GM20431 (cell line): ENCODE data around the gene LTB.
"Not testable (repeated sequence)": the region's sequence is repeated elsewhere in the genome, so short reads cannot be mapped to it uniquely, and the experiment has no call there.

ENCODE experiments used
- in situ Hi-C: fragments of 300-500 bp; cut with MseI, MboI; formaldehyde crosslinking; loops from one replicate; pipeline ENCODE4 v1.15.0; 2020; ENCODE audit warnings: low sequenced_read_pairs; ENCODE audit not compliant: unreplicated experiment

LTB gene

DNA sequence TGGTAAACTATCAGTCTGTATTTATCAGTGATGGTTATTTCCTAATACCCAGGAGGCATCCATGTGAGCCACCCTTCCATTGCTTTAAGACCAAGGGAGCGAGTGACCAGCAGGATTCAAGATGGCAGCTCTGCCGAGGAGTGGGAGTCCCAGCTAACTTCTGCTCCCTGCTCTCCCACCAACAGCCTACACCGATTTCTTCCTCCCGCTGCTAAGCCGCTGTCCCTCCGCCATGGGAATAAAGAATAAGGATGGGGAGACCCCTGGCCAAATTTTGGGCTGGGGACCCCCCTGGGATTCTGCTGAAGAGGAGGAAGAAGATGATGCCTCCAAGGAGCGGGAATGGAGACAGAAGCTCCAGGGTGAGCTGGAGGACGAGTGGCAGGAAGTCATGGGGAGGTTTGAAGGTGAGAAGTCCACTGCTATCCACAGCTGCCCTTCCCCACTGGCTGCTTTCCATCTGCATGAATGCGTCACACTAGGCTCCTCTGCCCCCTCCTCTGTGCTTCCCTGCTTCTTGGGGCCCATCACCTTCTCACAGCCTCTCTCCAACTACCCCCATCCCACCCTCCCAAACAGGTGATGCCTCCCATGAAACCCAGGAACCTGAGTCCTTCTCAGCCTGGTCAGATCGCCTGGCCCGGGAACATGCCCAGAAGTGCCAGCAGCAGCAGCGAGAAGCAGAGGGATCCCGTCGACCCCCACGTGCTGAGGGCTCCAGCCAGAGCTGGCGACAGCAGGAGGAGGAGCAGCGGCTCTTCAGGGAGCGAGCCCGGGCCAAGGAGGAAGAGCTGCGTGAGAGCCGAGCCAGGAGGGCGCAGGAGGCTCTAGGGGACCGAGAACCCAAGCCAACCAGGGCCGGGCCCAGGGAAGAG, 24.5 kb downstream of the LTB start:
- in situ Hi-C loops, result no loop called here

DNA sequence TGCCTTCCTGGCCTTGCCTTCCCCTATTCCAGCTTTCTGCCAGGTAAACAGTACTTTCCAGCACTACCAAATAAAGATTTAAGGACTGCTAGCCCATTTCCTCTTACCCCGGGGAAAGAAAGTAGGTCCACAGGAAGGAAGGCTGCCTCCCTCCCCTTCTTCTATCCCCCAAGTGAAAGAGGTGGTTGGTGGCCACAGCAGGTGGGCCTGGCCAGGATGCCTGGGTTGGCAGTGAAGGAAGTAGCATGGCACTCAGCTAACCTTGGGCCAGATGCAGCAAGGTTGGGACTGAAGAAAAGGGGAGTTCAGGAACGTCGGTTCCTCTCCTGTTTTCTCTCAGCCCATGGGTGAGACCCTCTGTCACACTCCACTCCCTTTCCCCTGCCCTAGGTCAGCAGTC, 25.9 kb downstream of the LTB start:
- in situ Hi-C loops, result no loop called here

DNA sequence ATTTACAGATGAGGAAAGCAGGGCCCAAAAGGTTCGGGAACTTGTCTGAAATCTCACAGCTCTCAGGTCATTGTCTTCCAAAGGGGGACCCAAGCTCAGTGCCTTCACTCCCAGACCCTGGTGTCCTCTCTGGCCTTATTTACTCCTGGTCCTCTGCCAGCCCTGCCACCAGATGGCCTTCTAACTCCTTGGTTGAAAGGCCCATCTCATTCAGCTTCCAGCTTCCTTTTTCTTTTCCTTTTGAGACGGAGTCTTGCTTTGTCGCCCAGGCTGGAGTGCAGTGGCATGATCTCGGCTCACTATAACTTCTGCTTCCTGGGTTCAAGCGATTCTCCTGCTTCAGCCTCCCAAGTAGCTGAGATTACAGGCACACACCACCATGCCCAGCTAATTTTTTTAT, 30.9 kb downstream of the LTB start:
- in situ Hi-C loops, result not testable (repeated sequence)

DNA sequence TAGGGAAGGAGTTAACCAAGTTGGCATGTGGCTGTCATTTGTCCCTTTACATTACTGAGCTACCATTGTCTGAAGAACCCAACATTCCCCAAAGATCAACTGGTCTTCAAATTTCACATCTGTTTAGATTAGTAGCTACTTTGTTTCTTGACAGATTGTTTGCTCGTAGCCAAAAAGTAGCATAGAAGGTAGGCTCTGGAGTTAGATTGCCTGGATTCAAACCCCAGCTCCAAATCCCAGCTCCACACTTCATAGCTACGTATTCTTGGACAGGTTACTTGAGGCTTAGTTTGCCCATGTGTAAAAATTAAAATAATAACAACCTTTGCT, 33.7 kb downstream of the LTB start:
- in situ Hi-C loops, result loop anchor here (5.0 kb wide), 1 partner anchor 54 kb away; no protein-coding TSS in a partner anchor

DNA sequence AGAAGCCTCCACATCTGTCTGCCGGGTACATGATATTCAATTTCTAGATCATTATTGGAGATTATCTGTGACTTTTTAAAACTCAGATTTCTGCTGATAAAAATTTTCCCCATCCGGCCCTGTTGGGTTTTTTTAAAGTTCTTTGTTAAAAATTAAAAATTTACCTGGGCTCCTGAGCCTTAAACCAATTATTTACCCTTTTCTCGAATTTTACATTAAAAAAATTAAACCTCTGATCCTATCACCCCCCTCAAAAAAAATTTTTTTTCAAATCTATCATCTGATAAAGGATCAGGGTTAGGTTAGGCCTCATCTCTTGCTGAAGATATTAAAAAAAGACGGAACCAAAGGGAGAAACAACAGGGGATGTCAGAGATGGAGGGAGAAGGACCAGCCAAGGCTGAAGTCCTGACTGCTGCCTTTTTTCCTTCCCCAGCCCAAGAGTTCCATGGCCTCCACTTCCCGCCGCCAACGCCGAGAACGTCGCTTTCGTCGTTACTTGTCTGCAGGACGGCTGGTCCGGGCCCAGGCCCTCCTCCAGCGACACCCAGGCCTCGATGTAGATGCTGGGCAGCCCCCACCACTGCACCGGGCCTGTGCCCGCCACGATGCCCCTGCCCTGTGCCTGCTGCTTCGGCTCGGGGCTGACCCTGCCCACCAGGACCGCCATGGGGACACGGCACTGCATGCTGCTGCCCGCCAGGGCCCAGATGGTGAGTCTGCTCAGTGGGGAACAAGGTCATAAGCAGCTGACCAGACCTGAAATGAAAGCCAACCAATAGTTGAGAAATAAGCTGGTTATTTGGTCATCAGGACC, 34.3 kb downstream of the LTB start:
- in situ Hi-C loops, result loop anchor here (5.0 kb wide), 1 partner anchor 54 kb away; no protein-coding TSS in a partner anchor

DNA sequence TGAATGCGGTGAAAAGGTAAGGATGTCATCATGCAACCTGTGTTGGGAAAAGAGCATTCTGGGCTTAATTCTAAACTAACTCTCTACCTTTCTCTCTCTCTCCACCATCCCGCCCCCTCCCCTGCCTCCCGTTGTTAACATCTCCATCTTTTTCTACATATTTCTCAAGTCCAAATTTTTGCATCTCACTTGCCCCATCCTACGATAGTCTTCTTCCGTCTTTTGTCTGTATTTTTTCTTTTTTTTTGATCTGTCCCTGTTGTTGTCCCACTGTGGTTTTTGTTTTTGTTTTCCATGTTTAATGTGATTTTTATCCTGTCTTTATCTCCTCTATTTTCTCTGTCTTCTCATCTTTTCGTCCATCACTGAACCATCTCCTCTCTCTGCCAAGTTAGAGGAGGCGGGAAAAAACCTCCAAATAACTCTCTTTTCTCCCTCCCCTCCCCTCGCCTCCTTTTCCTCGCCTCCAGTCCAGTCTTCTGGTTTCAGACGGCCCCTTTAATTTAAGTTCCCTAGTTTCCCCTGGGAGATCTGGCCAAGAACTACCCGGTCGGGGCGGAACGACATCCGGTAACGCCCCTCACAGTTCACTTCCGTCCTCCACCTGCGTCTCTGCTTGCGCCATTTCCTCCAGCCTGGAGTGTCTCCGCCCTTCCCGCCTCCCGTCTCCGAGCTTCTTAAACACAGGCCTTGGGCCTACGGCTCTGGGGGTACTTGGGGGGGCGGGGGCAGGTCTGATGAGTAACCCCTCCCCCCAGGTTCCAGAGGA, 35.1 kb downstream of the LTB start, which contains the start of gene NFKBIL1:
Gene NFKBIL1, plus strand, starts transcription at position 651 of the 769 bp plus-strand sequence. Its CDS starts 87 bp downstream, at position 738.
- in situ Hi-C loops, result loop anchor here (5.0 kb wide), 1 partner anchor 55 kb away; no protein-coding TSS in a partner anchor

DNA sequence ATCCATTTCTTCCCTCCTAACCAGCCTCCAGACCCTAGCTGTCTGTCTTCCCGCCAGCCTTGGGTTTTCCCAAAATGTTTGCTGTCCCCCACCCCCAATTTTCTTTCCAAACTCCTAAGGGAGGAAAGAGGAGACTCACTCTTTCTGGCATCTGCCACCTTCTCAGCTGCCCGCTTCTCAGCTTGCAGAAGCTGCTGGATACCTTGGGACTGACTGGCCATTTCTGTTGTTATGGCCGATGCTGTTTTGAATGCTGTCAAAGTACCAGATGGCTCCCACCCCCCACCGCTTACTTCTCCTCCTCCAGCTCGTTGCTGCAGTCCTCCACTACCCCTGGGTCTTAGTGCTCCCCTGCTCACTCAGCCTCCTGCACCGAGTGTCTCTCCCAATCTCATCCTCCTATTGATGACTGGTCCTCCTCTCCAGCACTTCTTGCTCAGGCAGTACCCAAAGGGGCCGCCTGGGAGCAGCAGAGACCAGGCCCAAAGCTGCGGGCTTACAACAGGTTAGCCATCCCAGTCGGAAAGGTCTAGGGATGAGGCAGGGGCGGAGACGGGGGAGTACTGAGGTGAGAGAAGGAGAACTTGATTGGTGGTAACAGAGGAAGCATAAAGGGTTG, 35.8 kb downstream of the LTB start, which contains the start of gene ATP6V1G2:
Gene ATP6V1G2, minus strand, starts transcription at position 270 of the 619 bp plus-strand sequence. Its CDS starts 49 bp downstream, at position 221.
- in situ Hi-C loops, result loop anchor here (5.0 kb wide), 1 partner anchor 56 kb away; no protein-coding TSS in a partner anchor

DNA sequence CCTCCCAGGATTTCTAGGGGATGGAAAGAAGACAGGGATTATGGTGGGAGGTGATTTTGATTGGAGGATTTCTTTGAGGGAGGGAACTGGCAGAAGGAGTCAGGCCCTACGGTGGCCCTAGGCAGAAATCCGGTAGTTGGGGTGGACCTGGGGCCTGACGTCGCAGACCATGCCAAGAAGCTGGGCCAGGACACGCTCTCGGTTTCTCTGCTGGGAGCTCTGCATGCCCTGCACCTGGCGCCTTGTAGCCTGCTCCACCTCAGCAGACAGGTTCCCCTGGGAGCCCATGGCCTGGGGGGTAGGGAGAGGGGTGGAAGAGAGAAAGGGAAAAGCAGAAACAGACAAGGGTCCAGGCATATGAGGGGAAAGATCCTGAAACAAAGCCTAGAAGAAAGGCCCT, 36.9 kb downstream of the LTB start:
- in situ Hi-C loops, result loop anchor here (5.0 kb wide), 1 partner anchor 57 kb away; no protein-coding TSS in a partner anchor

DNA sequence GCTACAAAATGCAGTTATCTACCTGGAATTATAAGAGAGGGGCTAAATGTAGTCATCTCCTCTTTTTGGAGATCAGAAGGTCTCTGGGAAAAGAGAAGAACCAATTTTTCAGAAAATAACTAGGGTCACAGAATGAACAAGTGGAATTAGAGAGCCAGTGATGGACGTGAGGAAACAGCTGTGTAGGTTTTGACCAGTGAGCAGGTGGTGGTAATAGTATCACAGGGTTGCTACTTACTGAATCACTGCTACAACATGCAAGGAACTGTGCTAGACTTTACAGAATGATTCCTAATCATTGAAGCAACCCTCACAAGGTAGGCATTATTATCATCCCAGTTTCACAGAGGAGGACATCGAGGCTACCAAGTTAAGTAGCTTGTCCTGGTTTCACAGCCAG, 37.5 kb downstream of the LTB start:
- in situ Hi-C loops, result loop anchor here (5.0 kb wide), 1 partner anchor 58 kb away; no protein-coding TSS in a partner anchor

DNA sequence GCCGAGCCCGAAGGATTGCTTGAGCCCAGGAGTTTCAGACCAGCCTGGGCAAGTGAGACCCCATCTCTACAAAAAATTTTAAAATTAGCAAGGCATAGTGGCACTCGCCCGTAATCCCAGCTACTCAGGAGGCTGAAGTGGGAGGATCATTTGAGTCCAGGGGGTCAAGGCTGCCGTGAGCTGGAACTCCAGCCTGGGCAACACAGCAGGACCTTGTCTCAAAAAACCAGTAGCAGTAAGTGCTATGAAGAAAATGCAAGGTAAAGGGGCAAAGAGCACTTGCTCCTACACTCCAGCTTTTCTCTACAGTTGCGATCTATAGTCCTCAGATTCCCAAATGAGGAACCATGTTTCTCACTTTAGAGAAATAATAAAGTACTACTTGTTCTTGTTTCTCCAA, 38.6 kb downstream of the LTB start:
- in situ Hi-C loops, result no loop called here

DNA sequence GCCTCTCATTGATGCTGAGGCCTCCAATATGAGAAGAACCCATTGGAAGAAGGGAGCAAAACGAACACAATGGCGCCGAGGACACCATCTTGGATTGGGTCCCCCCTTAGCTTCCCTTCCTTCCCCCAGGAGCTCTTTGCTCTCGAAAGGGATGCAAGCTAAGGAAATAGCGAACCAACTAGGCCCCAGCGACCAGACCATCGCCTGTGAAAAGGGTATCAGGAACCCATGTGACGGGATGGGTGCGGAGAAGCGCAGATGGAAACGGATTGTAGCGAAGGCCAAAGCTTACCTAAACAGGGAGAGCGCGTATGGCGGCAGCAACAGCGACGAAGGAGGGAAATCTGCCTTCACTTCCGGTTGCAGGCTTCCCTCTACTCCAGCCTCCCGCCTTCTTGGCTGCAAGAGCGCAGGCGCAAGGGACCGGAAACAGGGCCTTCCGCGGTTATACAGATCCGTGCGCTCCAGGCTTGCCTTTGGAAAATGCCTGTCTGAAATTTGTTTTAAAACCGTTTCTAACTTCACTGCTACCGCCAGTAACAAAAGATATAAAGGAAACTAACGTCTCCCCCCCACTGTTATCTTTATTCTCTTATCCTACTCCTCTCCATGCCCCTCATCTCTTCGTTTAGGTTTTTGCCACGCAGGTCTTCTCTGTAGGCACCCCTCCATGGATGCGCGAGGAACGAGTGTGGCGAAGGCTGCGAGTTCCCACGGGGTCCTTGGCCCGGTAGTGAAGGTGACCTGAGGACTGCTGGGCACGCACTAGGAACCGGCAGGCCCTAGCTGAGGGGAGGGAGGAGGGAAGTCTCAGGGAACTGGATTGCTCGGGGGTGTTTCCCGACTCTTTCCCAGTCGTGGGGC, 40.3 kb downstream of the LTB start, which contains the start of gene DDX39B:
Gene DDX39B, minus strand, starts transcription at position 346 of the 864 bp plus-strand sequence. CDS start 1,471 bp downstream, outside the sequence.
- in situ Hi-C loops, result no loop called here

DNA sequence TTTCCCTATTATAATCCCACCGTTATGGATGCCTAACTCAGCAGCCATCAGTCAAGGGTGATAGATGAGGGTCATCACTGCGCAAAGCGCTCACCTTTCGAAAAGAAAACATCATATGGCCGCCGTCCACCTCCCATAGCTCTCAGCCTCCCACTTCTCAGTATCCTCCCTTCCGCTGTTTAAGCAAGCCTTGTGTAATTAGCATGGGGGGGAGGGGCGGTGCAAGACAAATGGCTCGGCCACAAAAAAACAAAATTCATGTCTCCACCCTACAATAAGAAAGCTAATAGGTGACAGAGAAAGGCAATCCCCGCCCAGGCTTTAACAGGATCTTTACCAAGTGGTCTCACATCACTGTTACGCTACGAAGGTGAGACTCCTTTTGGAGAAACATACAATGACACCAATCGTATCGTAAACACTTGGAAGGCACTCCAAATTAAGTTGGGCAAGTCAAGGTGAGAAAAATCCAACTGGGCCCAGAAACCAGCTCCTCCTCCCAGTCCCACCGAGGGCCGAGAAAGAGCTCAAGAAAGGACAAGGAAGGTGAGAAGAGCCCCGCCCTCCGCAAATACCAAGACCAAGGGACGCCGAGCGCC, 41.1 kb downstream of the LTB start:
- in situ Hi-C loops, result no loop called here

DNA sequence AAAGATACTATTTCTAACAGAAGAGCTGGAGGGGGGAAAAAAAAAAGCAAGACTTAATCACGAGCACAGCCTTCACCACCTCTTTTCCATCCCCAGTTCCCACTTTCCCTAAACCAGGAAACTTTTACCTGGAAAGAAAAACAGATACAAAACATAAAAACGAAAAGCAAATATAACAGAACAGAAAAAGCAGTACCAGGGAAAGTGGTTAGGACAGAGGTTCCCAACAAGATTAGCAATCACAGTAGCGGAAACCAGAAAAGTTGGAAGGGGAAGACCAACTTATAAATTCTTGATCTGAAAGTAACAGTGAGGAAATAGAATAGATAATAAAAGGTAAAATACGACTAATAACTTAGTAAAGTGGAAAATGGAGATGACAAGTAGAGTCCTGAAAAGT, 41.6 kb downstream of the LTB start:
- in situ Hi-C loops, result no loop called here

DNA sequence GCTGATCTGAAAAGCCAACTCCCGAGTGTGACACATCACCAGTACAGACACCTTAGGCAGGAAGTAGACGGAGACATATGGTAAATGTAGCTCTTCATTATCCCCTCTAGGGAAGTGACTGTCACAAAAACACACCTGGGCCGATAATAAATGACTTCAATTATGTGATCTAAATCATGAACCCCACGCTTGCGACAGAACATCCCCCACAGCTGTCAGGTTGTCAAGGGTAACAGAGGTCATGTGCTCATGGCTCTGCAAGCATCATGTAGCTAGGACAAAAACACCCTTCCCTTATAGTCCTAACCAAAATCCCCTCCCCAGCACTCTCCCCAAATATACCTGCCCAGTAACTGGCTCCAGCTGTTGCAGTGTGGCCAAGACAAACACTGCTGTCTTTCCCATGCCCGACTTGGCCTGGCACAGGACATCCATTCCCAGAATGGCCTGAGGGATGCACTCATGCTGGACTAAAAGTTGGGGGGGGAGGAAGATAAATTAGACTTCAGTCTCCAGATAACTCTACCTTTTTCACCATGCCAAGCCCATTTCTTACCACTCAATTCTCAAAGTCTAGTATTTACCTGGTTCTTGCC, 43.3 kb downstream of the LTB start:
- in situ Hi-C loops, result no loop called here

DNA sequence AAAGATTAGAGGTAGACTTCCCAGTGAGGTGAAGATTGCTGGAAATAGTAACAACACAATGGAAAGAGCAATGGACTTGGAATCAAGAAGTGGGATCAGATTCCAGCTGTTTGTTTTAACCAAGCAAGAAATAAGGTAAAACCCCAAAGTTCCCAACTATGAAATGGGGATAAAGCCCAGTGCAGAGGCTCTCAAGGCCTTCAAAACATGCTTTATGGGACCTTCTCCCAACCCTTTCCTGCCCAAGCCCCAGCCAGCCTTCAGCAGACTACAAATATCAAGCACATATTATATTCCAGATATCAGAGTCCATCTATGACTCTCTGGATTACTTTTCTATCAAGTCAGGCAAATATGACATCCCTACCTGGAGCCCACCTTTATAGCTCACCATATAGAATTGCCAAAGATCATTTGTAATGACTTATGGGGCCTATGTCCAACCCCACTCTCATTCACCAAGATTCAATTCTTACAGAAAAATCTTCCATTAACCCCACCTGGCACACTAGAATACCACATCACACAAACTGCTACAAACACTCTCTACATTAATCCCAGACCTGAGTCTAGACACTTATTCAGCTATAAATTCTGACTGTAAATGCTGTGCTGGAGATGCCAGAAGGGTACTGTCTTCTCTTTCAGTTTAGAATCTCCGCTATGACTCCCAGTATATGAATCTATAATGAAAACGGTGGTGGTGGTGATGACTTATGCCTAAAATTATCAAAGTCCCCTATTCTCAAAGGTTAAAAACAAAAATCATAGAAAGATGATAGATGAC, 46.5 kb downstream of the LTB start:
- in situ Hi-C loops, result no loop called here

DNA sequence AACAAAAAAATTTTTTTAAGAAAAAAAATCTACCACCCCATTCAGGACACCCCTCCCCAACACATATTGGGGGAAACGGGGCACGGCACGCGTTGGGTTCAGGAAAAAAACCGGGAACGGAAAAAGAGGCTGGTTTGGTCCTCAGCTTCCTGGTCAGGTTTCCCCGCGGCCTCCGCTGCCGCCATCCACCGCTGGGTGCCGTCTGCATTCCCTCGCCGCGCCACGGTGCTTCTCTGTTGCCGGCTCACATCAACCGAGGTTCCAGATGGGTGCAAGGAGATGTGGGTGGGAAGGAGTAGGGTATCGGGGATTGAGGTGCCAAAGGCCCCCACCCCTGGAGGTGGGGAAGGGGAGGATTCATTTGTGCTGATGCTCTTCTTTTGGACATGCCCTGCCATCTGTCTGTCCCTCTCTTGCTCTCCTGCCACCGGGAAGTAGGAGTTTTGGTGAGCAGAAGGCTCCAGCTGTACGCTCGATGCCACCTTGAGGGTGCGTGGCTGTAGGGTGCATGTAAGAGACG, 47.6 kb downstream of the LTB start:
- in situ Hi-C loops, result no loop called here

DNA sequence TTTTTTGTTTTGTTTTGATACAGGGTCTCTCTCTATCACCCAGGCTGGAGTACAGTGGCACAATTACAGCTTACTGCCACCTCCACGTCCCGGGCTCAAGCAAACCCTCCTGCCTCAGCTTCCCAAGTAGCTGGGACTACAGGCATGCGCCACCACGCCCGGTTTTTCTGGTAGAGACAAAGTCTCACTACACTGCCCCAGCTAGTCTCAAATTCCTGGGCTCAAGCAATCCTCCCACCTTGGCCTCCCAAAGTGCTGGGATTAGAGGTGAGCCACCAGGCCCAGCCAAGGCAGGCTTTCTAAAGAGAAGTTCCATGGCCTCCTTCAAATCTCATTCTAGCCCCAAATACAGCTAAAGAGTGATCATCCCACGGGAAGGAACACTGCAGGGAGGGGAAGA, 48.2 kb downstream of the LTB start:
- in situ Hi-C loops, result no loop called here
